GM23248 (cell line): Measurements from ENCODE around the gene AOC2.

Experiments
- EZH2 ChIP-seq: fragments of 200-600 bp; sonication (generic); IDR thresholded peaks from 2 replicates; pipeline ENCODE4 v1.6.1; 2018; ENCODE audit warnings: antibody characterized with exemption, mild to moderate bottlenecking; ENCODE audit not compliant: insufficient read depth, poor library complexity, severe bottlenecking
- EZH2phosphoT487 ChIP-seq: fragments of 200-600 bp; sonication (generic); IDR thresholded peaks from 2 replicates; pipeline ENCODE4 v1.6.1; 2018; ENCODE audit warnings: antibody characterized with exemption, moderate library complexity, mild to moderate bottlenecking, low read depth; ENCODE audit not compliant: insufficient read depth

DNA sequence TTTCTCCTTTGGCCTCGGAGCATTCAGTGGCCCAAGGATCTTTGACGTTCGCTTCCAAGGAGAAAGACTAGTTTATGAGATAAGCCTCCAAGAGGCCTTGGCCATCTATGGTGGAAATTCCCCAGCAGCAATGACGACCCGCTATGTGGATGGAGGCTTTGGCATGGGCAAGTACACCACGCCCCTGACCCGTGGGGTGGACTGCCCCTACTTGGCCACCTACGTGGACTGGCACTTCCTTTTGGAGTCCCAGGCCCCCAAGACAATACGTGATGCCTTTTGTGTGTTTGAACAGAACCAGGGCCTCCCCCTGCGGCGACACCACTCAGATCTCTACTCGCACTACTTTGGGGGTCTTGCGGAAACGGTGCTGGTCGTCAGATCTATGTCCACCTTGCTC, 8.0 kb downstream of the AOC2 start:
- no peak for TF ChIP-seq EZH2
- TF ChIP-seq EZH2phosphoT487: no peak
